HG02870 (cell line): ENCODE measurements around the gene RNASE4.
A peak's percentile ranks its signal among the peaks of the same experiment; 100 is the strongest.

Experiments used
- ATAC-seq: cut with Tn5 transposase; IDR thresholded peaks from one replicate; pipeline ENCODE4 v1.9.1; 2021; ENCODE audit warnings: mild to moderate bottlenecking, moderate library complexity; ENCODE audit not compliant: unreplicated experiment

The RNASE4 gene

GRCh38 chr14:20671597-20672283 lies 12.6 kb upstream of the RNASE4 start:
- ATAC-seq: peak; percentile 23

DNA sequence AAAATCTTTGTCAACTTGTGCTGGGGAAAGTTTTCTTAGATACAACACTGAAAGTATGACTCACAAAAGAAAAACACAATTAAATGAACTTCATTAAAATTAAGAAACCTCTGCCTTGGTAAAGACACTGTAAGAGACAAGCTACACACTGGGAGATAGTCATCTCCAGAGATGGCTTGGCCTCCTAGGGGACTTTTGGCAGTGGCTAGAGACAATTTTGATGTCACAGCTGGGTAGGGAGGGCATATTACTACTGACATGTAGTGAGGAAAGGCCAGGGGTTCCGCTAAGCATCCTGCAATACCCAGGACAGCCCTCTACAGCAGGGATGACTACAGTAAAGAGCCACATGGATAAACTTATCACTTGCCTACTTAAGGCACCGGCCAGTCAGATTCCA lies 8.7 kb upstream of the RNASE4 start:
- ATAC-seq: peak; percentile 54

DNA sequence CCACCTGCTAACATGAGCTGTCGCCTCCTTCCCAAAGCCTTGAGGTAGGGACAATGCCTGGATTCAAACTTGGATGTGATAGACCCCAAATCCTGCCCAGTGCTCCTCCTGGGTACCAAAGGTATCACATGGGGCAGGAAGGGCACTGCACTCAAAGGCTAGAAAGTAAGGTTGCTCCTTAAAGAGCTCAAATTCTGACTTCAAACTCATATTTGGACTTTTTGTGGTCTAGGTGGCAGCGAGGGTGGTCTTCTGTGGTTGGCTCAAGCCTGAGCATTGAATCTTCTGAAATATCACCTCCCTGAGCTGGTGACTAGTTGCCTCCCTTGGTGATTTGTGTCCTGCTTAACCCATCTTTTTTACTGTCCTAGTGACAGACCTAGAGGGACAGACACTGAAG lies 8.3 kb upstream of the RNASE4 start:
- ATAC-seq: peak; percentile 2

GRCh38 chr14:20679907-20680306 lies 4.5 kb upstream of the RNASE4 start:
- no peak for ATAC-seq

GRCh38 chr14:20680363-20680762 lies 4.0 kb upstream of the RNASE4 start:
- no peak for ATAC-seq

- peak; percentile 21 for ATAC-seq
Observed at GRCh38 chr14:20680843-20681347, 3.5 kb upstream of the RNASE4 start.

- no peak for ATAC-seq
Observed at GRCh38 chr14:20681348-20682126, 2.8 kb upstream of the RNASE4 start.

DNA sequence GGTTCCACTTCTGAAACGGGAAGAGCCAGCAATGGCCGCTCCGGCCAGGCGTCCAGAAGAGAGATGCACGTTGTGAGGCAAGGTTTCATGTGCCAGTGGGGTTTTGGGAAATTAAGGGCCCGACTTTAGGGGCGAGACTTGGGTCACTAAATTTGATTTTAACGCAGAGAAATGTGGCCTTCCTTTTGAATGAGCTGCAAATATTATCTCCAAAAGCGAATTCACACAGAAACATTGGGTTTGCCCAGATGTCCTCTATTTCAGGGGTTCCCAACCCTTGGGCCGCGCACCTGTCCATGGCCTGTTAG lies 2.3 kb upstream of the RNASE4 start:
- ATAC-seq: no peak

GRCh38 chr14:20682435-20683124 lies 1.8 kb upstream of the RNASE4 start:
- ATAC-seq: peak; percentile 46

GRCh38 chr14:20683125-20683890 lies 1.1 kb upstream of the RNASE4 start:
- ATAC-seq: peak; percentile 29

DNA sequence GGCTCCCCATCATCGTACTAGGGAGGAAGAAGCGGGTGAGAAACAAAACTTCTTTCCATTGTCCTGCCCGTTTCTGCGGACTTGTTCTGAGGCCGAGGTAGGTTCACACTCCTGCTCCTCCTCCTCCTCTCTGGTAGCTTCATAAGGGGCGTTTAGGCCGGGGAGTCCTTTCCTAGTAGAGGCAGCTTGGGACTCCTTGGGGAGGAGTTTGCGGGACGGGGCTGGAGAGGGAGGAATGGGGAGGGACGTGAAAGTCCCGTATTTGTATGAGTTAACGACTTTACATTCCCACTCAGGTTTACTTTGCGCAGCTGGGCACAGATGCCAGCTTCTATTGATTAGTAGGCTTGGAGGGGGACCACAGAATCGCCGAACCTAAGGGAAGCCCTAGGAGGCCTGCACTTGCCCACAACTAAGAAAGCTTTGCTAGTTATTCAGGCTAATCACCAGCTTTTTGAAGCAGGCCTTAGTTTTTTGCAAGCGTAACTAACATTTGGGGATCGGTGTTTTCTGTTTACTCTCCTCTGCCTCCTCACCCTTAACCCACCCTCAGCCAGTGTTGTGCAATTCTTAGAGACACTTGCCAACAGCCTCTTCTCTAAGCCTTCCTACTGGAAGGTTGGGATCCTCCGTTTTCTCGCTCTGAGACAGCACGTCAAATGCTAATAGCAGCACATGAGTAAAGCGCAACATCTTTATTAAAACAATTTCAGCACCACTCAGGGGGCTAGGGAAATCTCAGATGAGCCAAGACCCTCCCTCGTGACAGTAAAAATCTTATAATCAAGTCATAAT lies 499 bp downstream of the RNASE4 start:
- ATAC-seq: no peak

DNA sequence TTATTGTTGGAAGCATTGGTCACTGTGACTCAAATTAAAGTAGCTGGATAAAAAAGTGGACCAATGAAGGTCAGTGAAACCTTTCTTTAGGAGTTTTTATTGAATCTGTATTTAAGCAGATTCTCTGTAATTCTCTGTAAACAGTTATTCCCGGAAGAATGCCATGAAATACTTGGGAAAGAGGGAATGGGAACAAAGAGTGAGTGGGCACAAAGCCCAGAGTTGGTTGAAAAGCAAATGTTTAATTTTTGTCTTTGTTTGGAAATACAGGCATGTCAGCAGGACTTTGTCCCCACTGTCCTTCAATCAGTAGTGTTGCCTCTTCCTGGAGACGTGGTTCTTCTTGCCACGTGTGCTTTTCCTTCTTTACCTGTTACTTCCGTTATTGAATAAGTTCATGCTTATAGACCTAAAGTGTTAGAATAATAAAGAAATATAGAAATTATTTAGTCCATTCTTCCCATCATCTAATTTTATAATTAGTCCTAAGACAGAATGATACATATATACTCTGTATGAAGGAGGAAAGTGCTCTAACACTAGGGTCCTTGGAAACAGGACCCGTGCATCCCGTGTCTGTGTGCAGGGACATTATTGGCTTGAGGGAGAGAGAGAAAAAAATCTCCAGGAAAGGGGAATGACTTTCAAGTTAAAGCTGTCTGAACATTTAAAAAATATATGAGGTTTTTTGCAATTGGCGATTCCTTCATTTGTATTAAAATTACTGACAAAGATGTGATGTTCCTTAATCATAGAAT lies 2.2 kb downstream of the RNASE4 start:
- no peak for ATAC-seq

DNA sequence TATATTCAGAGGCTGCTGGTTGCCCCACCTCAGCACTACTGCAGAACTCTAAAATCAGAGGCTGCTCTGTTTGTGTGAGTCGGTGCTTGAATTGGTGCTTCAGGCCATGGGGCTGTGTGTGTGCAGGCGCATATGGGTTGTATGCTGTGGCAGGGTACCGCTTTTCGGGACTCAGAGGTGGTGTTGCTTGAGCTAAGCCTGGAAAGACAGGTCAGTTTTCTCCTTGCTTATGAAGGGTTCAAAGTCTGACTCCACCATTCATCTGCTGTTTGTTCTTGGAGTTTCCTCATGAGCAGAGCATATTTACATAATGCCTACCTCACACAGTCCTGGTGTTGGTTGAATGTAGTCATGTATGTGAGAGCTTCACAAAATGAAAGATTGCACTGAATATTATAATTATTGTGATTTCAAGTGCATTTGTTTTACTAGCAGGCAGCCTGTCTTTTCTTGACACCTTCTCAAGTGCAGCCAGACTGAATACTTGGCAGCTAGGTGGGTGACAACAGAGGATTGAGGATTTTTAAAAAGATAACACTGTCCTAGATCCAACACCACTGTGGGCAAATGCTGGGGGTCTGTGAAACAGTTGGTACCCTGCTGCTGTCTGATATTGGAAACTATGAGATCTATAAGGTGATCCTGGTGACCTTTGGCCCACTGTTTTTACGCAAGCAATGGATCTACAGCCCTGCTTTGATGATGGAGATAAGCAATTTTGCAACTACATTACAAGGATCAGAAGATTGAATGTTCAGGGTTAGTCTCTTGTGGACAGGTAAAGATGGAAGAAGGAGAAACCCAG lies 3.2 kb downstream of the RNASE4 start:
- ATAC-seq: no peak

DNA sequence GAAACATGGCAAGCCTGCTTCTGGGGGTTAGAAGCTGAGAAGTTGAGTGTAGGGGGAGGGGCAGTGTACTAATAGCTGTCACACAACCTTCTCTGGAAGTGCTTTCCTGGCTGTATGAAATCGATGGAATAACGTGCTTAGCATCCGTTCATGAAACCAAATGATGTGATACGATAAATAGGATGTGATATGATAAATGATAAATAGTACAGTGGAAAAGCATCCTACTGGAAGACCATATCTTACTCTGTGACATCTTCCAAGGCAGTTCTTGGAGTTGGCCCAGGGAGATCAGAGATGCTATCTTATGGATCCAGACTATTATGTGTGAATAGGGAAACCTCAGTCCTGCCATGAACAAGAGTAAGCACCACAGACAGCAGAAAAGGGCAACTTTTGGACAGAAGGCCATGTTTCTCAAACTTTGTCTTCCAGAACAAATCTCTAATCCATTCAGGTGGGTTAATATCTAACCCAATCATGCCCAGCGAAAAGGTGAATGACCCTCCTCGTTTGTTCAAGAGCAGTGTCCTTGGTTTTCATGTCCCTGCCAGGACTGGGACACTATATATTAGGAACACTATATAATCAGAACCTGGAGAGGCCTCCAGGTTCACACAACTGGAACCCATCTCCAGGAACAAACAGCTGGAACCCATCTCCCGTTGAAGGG lies 3.9 kb downstream of the RNASE4 start, which contains the start of gene ANG:
TSS of gene ANG (plus strand) at position 598 of the 673 bp plus-strand sequence. CDS start 4,801 bp downstream, outside the sequence.
- ATAC-seq: no peak

DNA sequence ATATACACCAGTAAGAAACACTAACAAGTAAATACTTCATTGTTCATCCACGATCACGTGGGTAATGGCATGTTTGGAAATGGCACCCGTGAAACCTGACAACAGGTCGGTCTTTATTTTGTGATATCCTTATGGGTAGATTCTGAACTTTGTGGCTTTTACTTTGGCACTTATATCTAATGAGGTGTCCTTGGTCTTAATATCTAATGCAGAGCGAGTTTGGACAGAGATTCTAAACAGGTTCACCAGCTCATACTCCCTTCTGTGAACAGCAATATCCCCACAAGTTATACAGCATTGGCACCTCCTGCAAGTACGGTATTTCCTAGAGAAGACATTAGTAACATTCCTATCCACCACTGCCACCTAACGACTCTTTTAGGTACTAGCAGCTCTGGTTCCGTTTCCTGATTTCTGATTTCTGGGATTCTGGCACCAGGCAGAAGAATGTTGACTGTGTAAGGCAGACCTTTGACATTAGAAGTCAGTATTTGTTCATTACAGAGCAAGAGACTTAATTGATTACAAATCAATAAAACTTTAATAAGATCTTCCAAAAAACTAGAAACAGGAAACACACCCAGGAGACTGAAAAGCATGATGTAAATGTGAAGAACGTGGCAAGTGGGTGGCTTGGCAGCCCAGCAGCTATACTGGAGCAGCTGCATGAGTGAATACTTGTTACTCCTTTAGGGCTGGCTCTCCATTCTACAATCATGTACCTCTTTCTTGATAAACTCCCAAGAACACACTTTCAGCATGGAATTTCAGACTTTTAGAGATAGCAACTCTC lies 6.7 kb downstream of the RNASE4 start:
- peak; percentile 66 for ATAC-seq

DNA sequence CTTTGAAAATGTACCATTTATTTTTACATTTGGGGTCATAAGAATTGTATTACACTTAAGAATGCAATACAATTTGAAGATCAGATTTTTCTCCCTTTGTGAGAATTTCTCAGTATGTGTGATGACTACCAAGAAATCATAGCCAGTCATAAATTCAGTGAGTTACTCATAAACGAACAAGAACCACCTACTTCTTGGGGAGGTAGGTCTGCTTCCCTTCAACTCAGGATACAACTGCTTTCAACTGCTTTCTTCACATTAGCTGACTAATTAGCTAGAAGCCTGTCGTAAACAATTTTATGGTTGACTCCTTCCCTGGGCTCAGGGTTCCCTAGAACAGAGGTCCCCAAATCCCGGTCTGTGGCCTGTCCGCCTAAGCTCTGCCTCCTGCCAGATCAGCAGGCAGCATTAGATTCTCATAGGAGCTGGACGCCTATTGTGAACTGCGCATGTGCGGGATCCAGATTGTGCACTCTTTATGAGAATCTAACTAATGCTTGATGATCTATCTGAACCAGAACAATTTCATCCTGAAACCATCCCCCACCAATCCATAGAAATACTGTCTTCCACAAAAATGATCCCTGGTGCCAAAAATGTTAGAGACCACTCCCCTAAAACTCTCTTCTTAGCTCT lies 7.9 kb downstream of the RNASE4 start:
- no peak for ATAC-seq

- ATAC-seq: no peak
Observed at GRCh38 chr14:20696764-20697163, 12.4 kb downstream of the RNASE4 start.
